HEK293 (cell line): Measurements from ENCODE around the gene TWF2.

Experiments used
- BCL11A ChIP-seq: fragments of 450-650 bp; formaldehyde crosslinking; IDR thresholded peaks from 2 replicates; pipeline ENCODE4 v1.5.1; 2016; ENCODE audit warnings: low read depth, missing biosample characterization, missing genetic modification characterization
- EGR2 ChIP-seq: fragments of 450-650 bp; formaldehyde crosslinking; IDR thresholded peaks from 2 replicates; pipeline ENCODE4 v1.5.1; 2016; ENCODE audit warnings: low read depth, missing biosample characterization, missing genetic modification characterization
- ELK4 ChIP-seq: IDR thresholded peaks from 2 replicates; pipeline ENCODE4 v1.6.1; 2011; ENCODE audit warnings: mild to moderate bottlenecking, low read depth, low read length, borderline replicate concordance
- FEZF1 ChIP-seq: fragments of 450-650 bp; formaldehyde crosslinking; IDR thresholded peaks from 2 replicates; pipeline ENCODE4 v1.5.1; 2016; ENCODE audit warnings: missing biosample characterization, missing genetic modification characterization
- PATZ1 ChIP-seq: fragments of 450-650 bp; formaldehyde crosslinking; IDR thresholded peaks from 2 replicates; pipeline ENCODE4 v1.5.1; 2016; ENCODE audit warnings: missing biosample characterization, missing genetic modification characterization
- REST ChIP-seq: fragments of 450-650 bp; formaldehyde crosslinking; IDR thresholded peaks from 2 replicates; pipeline ENCODE4 v1.5.1; 2016; ENCODE audit warnings: missing biosample characterization, missing genetic modification characterization
- ZBTB8A ChIP-seq: fragments of 450-650 bp; formaldehyde crosslinking; IDR thresholded peaks from 2 replicates; pipeline ENCODE4 v1.5.1; 2016; ENCODE audit warnings: missing biosample characterization, missing genetic modification characterization
- ZIC2 ChIP-seq: fragments of 450-650 bp; formaldehyde crosslinking; IDR thresholded peaks from 2 replicates; pipeline ENCODE4 v1.5.1; 2016; ENCODE audit warnings: missing biosample characterization, missing genetic modification characterization
- ZNF19 ChIP-seq: fragments of 450-650 bp; formaldehyde crosslinking; IDR thresholded peaks from 2 replicates; pipeline ENCODE4; 2016; ENCODE audit warnings: missing biosample characterization, missing genetic modification characterization, low read depth
- ZNF2 ChIP-seq: fragments of 450-650 bp; formaldehyde crosslinking; IDR thresholded peaks from 2 replicates; pipeline ENCODE4 v1.5.1; 2016; ENCODE audit warnings: missing biosample characterization, missing genetic modification characterization
- ZNF280D ChIP-seq: fragments of 450-650 bp; formaldehyde crosslinking; IDR thresholded peaks from 2 replicates; pipeline ENCODE4 v1.5.1; 2016; ENCODE audit warnings: missing biosample characterization, missing genetic modification characterization
- ZNF335 ChIP-seq: fragments of 450-650 bp; formaldehyde crosslinking; conservative IDR thresholded peaks from 2 replicates; pipeline ENCODE4 v1.5.1; 2016; ENCODE audit warnings: missing biosample characterization, missing genetic modification characterization
- ZNF426 ChIP-seq: fragments of 450-650 bp; formaldehyde crosslinking; IDR thresholded peaks from 2 replicates; pipeline ENCODE4 v1.5.1; 2017; ENCODE audit warnings: missing biosample characterization, missing genetic modification characterization, mild to moderate bottlenecking, inconsistent platforms, moderate library complexity
- ZNF513 ChIP-seq: fragments of 450-650 bp; IDR thresholded peaks from 2 replicates; pipeline ENCODE4 v1.5.1; 2018; ENCODE audit warnings: missing biosample characterization, missing genetic modification characterization
- ZNF555 ChIP-seq: fragments of 450-650 bp; formaldehyde crosslinking; conservative IDR thresholded peaks from 2 replicates; pipeline ENCODE4 v1.5.1; 2017; ENCODE audit warnings: missing biosample characterization, mild to moderate bottlenecking, missing genetic modification characterization, inconsistent platforms
- ZNF585B ChIP-seq: fragments of 450-650 bp; formaldehyde crosslinking; IDR thresholded peaks from 2 replicates; pipeline ENCODE4 v1.5.1; 2016; ENCODE audit warnings: missing biosample characterization, missing genetic modification characterization
- ZNF600 ChIP-seq: fragments of 450-650 bp; formaldehyde crosslinking; IDR thresholded peaks from 2 replicates; pipeline ENCODE4 v1.5.1; 2016; ENCODE audit warnings: missing biosample characterization, missing genetic modification characterization
- ZNF624 ChIP-seq: fragments of 450-650 bp; formaldehyde crosslinking; IDR thresholded peaks from 2 replicates; pipeline ENCODE4 v1.5.1; 2017; ENCODE audit warnings: missing biosample characterization, missing genetic modification characterization
- ZNF664 ChIP-seq: fragments of 450-650 bp; formaldehyde crosslinking; IDR thresholded peaks from 2 replicates; pipeline ENCODE4 v1.5.1; 2016; ENCODE audit warnings: missing biosample characterization, missing genetic modification characterization
- ZNF704 ChIP-seq: fragments of 450-650 bp; formaldehyde crosslinking; IDR thresholded peaks from 2 replicates; pipeline ENCODE4 v1.5.1; 2016; ENCODE audit warnings: missing biosample characterization, missing genetic modification characterization
- TF ChIP-seq, protein P1 (sequence below): fragments of 450-650 bp; formaldehyde crosslinking; IDR thresholded peaks from 2 replicates; pipeline ENCODE4 v1.5.1; 2016; ENCODE audit warnings: missing biosample characterization, missing genetic modification characterization
- TF ChIP-seq, protein P2 (sequence below): fragments of 450-650 bp; formaldehyde crosslinking; IDR thresholded peaks from 2 replicates; pipeline ENCODE4 v1.5.1; 2017; ENCODE audit warnings: missing biosample characterization, missing genetic modification characterization

TWF2 gene

DNA sequence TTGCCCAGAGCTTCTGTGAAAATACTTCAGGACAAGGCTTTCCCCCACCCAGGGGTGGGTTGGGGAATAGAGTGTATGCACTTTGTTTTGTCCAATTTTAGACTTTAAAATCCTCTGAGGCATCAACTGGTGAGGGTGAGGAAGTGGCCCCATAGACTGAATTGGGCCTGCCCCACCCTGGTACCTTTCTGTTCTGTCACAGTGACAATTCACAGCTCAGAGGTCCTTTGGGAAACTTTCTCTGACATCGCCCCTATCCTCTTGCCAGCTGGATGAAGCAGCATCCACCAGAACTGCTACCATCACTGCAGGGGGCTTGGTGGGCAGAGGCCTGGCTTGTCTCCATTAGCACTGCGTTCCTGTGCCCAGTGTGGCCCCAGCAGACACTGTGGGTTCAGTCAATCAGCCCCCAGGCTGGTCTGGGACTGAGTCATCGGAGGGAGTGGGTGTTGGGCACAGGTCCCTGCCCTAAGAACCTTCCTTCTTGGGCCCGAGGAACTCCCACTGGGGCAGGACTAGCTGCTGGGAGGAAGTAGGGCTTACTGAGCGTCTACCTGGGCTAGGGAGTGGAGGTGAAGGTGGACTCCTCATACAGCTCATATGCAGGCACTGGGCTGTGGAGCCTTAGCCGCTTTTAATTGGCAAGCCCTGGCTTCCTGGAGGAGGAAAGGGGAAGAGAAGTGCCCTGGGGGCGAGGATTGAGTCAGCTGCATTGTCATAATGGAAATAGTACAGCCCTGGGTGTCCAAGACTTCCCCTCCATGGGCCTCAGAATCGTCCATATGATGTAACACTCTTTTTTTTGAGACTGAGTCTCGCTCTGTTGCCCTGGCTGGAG lies 5.1 kb upstream of the TWF2 start (continued):
- TF ChIP-seq, protein P1, sequence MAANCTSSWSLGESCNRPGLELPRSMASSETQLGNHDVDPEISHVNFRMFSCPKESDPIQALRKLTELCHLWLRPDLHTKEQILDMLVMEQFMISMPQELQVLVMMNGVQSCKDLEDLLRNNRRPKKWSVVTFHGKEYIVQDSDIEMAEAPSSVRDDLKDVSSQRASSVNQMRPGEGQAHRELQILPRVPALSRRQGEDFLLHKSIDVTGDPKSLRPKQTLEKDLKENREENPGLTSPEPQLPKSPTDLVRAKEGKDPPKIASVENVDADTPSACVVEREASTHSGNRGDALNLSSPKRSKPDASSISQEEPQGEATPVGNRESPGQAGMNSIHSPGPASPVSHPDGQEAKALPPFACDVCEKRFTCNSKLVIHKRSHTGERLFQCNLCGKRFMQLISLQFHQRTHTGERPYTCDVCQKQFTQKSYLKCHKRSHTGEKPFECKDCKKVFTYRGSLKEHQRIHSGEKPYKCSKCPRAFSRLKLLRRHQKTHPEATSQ (tag by site-specific recombination), result no peak
- TF ChIP-seq ZNF513 (tag by site-specific recombination) (no peak), BCL11A (no peak), ZNF2 (tag by site-specific recombination) (no peak), ELK4 (no peak), ZNF19 (no peak), ZIC2 (tag by site-specific recombination) (peak; percentile 57), ZNF335 (tag by site-specific recombination) (peak; percentile 38), ZBTB8A (0 out of 2 replicates have a peak, but pooled peaks have one; percentile 33), REST (tag by site-specific recombination) (no peak), PATZ1 (tag by site-specific recombination) (peak; percentile 32; the same call in 1 of the 2 replicates), ZNF555 (tag by site-specific recombination) (no peak), ZNF704 (tag by site-specific recombination) (no peak), ZNF664 (no peak), EGR2 (tag by site-specific recombination) (peak; percentile 73), FEZF1 (no peak), ZNF624 (tag by site-specific recombination) (no peak), ZNF280D (tag by site-specific recombination) (no peak), ZNF585B (no peak), ZNF600 (tag by site-specific recombination) (no peak), ZNF426 (no peak)
- TF ChIP-seq, protein P2, sequence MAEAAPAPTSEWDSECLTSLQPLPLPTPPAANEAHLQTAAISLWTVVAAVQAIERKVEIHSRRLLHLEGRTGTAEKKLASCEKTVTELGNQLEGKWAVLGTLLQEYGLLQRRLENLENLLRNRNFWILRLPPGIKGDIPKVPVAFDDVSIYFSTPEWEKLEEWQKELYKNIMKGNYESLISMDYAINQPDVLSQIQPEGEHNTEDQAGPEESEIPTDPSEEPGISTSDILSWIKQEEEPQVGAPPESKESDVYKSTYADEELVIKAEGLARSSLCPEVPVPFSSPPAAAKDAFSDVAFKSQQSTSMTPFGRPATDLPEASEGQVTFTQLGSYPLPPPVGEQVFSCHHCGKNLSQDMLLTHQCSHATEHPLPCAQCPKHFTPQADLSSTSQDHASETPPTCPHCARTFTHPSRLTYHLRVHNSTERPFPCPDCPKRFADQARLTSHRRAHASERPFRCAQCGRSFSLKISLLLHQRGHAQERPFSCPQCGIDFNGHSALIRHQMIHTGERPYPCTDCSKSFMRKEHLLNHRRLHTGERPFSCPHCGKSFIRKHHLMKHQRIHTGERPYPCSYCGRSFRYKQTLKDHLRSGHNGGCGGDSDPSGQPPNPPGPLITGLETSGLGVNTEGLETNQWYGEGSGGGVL (tag by site-specific recombination), result peak; percentile 63
